HEK293 (cell line): ENCODE measurements around the gene INHBA.

Source experiments
- FEZF1 ChIP-seq: fragments of 450-650 bp; formaldehyde crosslinking; IDR thresholded peaks from 2 replicates; pipeline ENCODE4 v1.5.1; 2016; ENCODE audit warnings: missing biosample characterization, missing genetic modification characterization
- KLF16 ChIP-seq: fragments of 450-650 bp; formaldehyde crosslinking; IDR thresholded peaks from 2 replicates; pipeline ENCODE4 v1.5.1; 2017; ENCODE audit warnings: missing biosample characterization, missing genetic modification characterization
- KLF8 ChIP-seq: fragments of 450-650 bp; formaldehyde crosslinking; IDR thresholded peaks from 2 replicates; pipeline ENCODE4 v1.5.1; 2016; ENCODE audit warnings: missing biosample characterization, missing genetic modification characterization
- MYNN ChIP-seq: fragments of 450-650 bp; formaldehyde crosslinking; IDR thresholded peaks from 2 replicates; pipeline ENCODE4 v1.5.1; 2016; ENCODE audit warnings: missing biosample characterization, missing genetic modification characterization, borderline replicate concordance
- RBAK ChIP-seq: fragments of 450-650 bp; formaldehyde crosslinking; IDR thresholded peaks from 2 replicates; pipeline ENCODE4 v1.5.1; 2016; ENCODE audit warnings: missing biosample characterization, missing genetic modification characterization
- SCRT1 ChIP-seq: fragments of 450-650 bp; formaldehyde crosslinking; IDR thresholded peaks from 2 replicates; pipeline ENCODE4 v1.5.1; 2016; ENCODE audit warnings: missing biosample characterization, missing genetic modification characterization, borderline replicate concordance
- TCF7L2 ChIP-seq: IDR thresholded peaks from 2 replicates; pipeline ENCODE4 v1.6.1; 2011; ENCODE audit warnings: low read depth, mild to moderate bottlenecking, inconsistent platforms, low read length, moderate library complexity, borderline replicate concordance
- ZBTB21 ChIP-seq: fragments of 450-650 bp; formaldehyde crosslinking; IDR thresholded peaks from 2 replicates; pipeline ENCODE4 v1.5.1; 2017; ENCODE audit warnings: missing biosample characterization, missing genetic modification characterization
- ZEB2 ChIP-seq: fragments of 450-650 bp; formaldehyde crosslinking; IDR thresholded peaks from 2 replicates; pipeline ENCODE4 v1.5.1; 2016; ENCODE audit warnings: missing biosample characterization, missing genetic modification characterization
- ZFP37 ChIP-seq: fragments of 450-650 bp; formaldehyde crosslinking; IDR thresholded peaks from 2 replicates; pipeline ENCODE4 v1.5.1; 2016; ENCODE audit warnings: missing biosample characterization, missing genetic modification characterization
- ZIC2 ChIP-seq: fragments of 450-650 bp; formaldehyde crosslinking; IDR thresholded peaks from 2 replicates; pipeline ENCODE4 v1.5.1; 2016; ENCODE audit warnings: missing biosample characterization, missing genetic modification characterization
- ZNF121 ChIP-seq: fragments of 450-650 bp; formaldehyde crosslinking; IDR thresholded peaks from 2 replicates; pipeline ENCODE4 v1.5.1; 2016; ENCODE audit warnings: missing biosample characterization, missing genetic modification characterization
- ZNF146 ChIP-seq: fragments of 450-650 bp; formaldehyde crosslinking; IDR thresholded peaks from 2 replicates; pipeline ENCODE4 v1.5.1; 2016; ENCODE audit warnings: missing biosample characterization, missing genetic modification characterization
- ZNF175 ChIP-seq: fragments of 450-650 bp; formaldehyde crosslinking; IDR thresholded peaks from 2 replicates; pipeline ENCODE4 v1.5.1; 2016; ENCODE audit warnings: missing biosample characterization, missing genetic modification characterization
- ZNF184 ChIP-seq: fragments of 450-650 bp; IDR thresholded peaks from 2 replicates; pipeline ENCODE4 v1.5.1; 2018; ENCODE audit warnings: missing biosample characterization, mild to moderate bottlenecking, missing genetic modification characterization
- ZNF324 ChIP-seq: fragments of 450-650 bp; formaldehyde crosslinking; IDR thresholded peaks from 2 replicates; pipeline ENCODE4 v1.5.1; 2016; ENCODE audit warnings: missing biosample characterization, missing genetic modification characterization
- ZNF350 ChIP-seq: fragments of 450-650 bp; formaldehyde crosslinking; IDR thresholded peaks from 2 replicates; pipeline ENCODE4 v1.5.0; 2017; ENCODE audit warnings: missing biosample characterization, mild to moderate bottlenecking, missing genetic modification characterization
- ZNF521 ChIP-seq: fragments of 450-650 bp; formaldehyde crosslinking; IDR thresholded peaks from 2 replicates; pipeline ENCODE4 v1.5.1; 2017; ENCODE audit warnings: missing biosample characterization, mild to moderate bottlenecking, missing genetic modification characterization
- ZNF621 ChIP-seq: fragments of 450-650 bp; formaldehyde crosslinking; IDR thresholded peaks from 2 replicates; pipeline ENCODE4 v1.5.1; 2017; ENCODE audit warnings: missing biosample characterization, missing genetic modification characterization
- ZNF624 ChIP-seq: fragments of 450-650 bp; formaldehyde crosslinking; IDR thresholded peaks from 2 replicates; pipeline ENCODE4 v1.5.1; 2017; ENCODE audit warnings: missing biosample characterization, missing genetic modification characterization
- ZNF660 ChIP-seq: fragments of 450-650 bp; IDR thresholded peaks from 2 replicates; pipeline ENCODE4 v1.5.1; 2018; ENCODE audit warnings: missing biosample characterization, mild to moderate bottlenecking, missing genetic modification characterization
- ZNF701 ChIP-seq: fragments of 450-650 bp; formaldehyde crosslinking; IDR thresholded peaks from 2 replicates; pipeline ENCODE4 v1.5.1; 2016; ENCODE audit warnings: missing biosample characterization, missing genetic modification characterization
- ZNF747 ChIP-seq: fragments of 450-650 bp; formaldehyde crosslinking; IDR thresholded peaks from 2 replicates; pipeline ENCODE4 v1.5.1; 2016; ENCODE audit warnings: missing biosample characterization, missing genetic modification characterization
- TF ChIP-seq, protein P1 (sequence below): fragments of 450-650 bp; formaldehyde crosslinking; IDR thresholded peaks from 2 replicates; pipeline ENCODE4 v1.5.1; 2016; ENCODE audit warnings: missing biosample characterization, missing genetic modification characterization, borderline replicate concordance
- TF ChIP-seq, protein P2 (sequence below): fragments of 450-650 bp; formaldehyde crosslinking; IDR thresholded peaks from 2 replicates; pipeline ENCODE4 v1.5.1; 2016; ENCODE audit warnings: missing biosample characterization, missing genetic modification characterization, borderline replicate concordance
- TF ChIP-seq, protein P3 (sequence below): fragments of 450-650 bp; formaldehyde crosslinking; IDR thresholded peaks from 2 replicates; pipeline ENCODE4 v1.5.1; 2016; ENCODE audit warnings: missing biosample characterization, missing genetic modification characterization
- TF ChIP-seq, protein P4 (sequence below): fragments of 450-650 bp; formaldehyde crosslinking; IDR thresholded peaks from 2 replicates; pipeline ENCODE4 v1.5.1; 2017; ENCODE audit warnings: missing biosample characterization, missing genetic modification characterization

INHBA gene

DNA sequence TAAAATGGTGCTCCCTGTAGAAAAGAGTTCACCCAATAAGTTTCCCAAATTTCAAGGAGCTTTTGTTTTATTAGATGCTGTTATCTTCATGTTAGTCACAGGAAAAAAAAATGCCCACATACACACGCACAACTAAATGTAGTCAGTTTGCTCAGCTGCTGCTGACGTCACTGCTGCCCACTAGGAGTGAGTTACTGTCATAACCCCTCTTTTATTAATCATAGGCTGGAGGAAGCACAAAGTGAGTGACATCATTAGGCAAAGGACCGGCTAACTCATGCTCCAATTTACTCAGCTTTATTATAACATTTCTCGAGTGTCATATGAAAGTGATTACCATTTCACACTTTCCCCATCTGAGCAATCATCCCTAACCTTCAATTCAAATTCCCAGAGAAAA is 6.7 kb upstream of the INHBA start (continued):
- TF ChIP-seq, protein P1, sequence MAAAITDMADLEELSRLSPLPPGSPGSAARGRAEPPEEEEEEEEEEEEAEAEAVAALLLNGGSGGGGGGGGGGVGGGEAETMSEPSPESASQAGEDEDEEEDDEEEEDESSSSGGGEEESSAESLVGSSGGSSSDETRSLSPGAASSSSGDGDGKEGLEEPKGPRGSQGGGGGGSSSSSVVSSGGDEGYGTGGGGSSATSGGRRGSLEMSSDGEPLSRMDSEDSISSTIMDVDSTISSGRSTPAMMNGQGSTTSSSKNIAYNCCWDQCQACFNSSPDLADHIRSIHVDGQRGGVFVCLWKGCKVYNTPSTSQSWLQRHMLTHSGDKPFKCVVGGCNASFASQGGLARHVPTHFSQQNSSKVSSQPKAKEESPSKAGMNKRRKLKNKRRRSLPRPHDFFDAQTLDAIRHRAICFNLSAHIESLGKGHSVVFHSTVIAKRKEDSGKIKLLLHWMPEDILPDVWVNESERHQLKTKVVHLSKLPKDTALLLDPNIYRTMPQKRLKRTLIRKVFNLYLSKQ (tag by site-specific recombination), result no peak
- TF ChIP-seq ZNF701 (tag by site-specific recombination) (no peak), MYNN (tag by site-specific recombination) (no peak), ZNF747 (tag by site-specific recombination) (no peak), SCRT1 (no peak), RBAK (no peak), ZNF660 (tag by site-specific recombination) (peak; percentile 63; the same call in 1 of the 2 replicates), TCF7L2 (no peak), ZIC2 (tag by site-specific recombination) (no peak), ZNF175 (no peak), ZFP37 (no peak), ZNF350 (no peak), KLF8 (tag by site-specific recombination) (no peak), ZBTB21 (tag by site-specific recombination) (peak; percentile 91), KLF16 (no peak), ZEB2 (tag by site-specific recombination) (peak; percentile 83; the same call in 1 of the 2 replicates), ZNF121 (tag by site-specific recombination) (no peak), ZNF184 (no peak), ZNF621 (no peak), FEZF1 (tag by site-specific recombination) (peak; percentile 64), ZNF324 (tag by site-specific recombination) (no peak), ZNF521 (no peak), ZNF146 (tag by site-specific recombination) (no peak), ZNF624 (tag by site-specific recombination) (no peak)
- TF ChIP-seq, protein P2, sequence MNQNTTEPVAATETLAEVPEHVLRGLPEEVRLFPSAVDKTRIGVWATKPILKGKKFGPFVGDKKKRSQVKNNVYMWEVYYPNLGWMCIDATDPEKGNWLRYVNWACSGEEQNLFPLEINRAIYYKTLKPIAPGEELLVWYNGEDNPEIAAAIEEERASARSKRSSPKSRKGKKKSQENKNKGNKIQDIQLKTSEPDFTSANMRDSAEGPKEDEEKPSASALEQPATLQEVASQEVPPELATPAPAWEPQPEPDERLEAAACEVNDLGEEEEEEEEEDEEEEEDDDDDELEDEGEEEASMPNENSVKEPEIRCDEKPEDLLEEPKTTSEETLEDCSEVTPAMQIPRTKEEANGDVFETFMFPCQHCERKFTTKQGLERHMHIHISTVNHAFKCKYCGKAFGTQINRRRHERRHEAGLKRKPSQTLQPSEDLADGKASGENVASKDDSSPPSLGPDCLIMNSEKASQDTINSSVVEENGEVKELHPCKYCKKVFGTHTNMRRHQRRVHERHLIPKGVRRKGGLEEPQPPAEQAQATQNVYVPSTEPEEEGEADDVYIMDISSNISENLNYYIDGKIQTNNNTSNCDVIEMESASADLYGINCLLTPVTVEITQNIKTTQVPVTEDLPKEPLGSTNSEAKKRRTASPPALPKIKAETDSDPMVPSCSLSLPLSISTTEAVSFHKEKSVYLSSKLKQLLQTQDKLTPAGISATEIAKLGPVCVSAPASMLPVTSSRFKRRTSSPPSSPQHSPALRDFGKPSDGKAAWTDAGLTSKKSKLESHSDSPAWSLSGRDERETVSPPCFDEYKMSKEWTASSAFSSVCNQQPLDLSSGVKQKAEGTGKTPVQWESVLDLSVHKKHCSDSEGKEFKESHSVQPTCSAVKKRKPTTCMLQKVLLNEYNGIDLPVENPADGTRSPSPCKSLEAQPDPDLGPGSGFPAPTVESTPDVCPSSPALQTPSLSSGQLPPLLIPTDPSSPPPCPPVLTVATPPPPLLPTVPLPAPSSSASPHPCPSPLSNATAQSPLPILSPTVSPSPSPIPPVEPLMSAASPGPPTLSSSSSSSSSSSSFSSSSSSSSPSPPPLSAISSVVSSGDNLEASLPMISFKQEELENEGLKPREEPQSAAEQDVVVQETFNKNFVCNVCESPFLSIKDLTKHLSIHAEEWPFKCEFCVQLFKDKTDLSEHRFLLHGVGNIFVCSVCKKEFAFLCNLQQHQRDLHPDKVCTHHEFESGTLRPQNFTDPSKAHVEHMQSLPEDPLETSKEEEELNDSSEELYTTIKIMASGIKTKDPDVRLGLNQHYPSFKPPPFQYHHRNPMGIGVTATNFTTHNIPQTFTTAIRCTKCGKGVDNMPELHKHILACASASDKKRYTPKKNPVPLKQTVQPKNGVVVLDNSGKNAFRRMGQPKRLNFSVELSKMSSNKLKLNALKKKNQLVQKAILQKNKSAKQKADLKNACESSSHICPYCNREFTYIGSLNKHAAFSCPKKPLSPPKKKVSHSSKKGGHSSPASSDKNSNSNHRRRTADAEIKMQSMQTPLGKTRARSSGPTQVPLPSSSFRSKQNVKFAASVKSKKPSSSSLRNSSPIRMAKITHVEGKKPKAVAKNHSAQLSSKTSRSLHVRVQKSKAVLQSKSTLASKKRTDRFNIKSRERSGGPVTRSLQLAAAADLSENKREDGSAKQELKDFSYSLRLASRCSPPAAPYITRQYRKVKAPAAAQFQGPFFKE, result no peak
- TF ChIP-seq, protein P3, sequence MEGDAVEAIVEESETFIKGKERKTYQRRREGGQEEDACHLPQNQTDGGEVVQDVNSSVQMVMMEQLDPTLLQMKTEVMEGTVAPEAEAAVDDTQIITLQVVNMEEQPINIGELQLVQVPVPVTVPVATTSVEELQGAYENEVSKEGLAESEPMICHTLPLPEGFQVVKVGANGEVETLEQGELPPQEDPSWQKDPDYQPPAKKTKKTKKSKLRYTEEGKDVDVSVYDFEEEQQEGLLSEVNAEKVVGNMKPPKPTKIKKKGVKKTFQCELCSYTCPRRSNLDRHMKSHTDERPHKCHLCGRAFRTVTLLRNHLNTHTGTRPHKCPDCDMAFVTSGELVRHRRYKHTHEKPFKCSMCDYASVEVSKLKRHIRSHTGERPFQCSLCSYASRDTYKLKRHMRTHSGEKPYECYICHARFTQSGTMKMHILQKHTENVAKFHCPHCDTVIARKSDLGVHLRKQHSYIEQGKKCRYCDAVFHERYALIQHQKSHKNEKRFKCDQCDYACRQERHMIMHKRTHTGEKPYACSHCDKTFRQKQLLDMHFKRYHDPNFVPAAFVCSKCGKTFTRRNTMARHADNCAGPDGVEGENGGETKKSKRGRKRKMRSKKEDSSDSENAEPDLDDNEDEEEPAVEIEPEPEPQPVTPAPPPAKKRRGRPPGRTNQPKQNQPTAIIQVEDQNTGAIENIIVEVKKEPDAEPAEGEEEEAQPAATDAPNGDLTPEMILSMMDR, result no peak
- TF ChIP-seq, protein P4, sequence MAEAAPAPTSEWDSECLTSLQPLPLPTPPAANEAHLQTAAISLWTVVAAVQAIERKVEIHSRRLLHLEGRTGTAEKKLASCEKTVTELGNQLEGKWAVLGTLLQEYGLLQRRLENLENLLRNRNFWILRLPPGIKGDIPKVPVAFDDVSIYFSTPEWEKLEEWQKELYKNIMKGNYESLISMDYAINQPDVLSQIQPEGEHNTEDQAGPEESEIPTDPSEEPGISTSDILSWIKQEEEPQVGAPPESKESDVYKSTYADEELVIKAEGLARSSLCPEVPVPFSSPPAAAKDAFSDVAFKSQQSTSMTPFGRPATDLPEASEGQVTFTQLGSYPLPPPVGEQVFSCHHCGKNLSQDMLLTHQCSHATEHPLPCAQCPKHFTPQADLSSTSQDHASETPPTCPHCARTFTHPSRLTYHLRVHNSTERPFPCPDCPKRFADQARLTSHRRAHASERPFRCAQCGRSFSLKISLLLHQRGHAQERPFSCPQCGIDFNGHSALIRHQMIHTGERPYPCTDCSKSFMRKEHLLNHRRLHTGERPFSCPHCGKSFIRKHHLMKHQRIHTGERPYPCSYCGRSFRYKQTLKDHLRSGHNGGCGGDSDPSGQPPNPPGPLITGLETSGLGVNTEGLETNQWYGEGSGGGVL (tag by site-specific recombination), result no peak
